Tracheal epithelial cell (primary cell): ENCODE data around the gene ZMIZ1. TPM values are rescaled to one million over a fixed set of nuclear protein-coding genes. Genes with fewer than 3 reads are reported as not detected.

Experiments used
- total RNA-seq: library from RNA; depleted of rRNA; stranded (reverse); fragments of >200 nt; gene quantifications from 2 replicates; pipeline ENCODE4 v1.2.1, GENCODE V29; 2014

ZMIZ1 gene, protein sequence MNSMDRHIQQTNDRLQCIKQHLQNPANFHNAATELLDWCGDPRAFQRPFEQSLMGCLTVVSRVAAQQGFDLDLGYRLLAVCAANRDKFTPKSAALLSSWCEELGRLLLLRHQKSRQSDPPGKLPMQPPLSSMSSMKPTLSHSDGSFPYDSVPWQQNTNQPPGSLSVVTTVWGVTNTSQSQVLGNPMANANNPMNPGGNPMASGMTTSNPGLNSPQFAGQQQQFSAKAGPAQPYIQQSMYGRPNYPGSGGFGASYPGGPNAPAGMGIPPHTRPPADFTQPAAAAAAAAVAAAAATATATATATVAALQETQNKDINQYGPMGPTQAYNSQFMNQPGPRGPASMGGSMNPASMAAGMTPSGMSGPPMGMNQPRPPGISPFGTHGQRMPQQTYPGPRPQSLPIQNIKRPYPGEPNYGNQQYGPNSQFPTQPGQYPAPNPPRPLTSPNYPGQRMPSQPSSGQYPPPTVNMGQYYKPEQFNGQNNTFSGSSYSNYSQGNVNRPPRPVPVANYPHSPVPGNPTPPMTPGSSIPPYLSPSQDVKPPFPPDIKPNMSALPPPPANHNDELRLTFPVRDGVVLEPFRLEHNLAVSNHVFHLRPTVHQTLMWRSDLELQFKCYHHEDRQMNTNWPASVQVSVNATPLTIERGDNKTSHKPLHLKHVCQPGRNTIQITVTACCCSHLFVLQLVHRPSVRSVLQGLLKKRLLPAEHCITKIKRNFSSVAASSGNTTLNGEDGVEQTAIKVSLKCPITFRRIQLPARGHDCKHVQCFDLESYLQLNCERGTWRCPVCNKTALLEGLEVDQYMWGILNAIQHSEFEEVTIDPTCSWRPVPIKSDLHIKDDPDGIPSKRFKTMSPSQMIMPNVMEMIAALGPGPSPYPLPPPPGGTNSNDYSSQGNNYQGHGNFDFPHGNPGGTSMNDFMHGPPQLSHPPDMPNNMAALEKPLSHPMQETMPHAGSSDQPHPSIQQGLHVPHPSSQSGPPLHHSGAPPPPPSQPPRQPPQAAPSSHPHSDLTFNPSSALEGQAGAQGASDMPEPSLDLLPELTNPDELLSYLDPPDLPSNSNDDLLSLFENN
- total RNA-seq, result 9.4 and 10.6 TPM in 2 replicates

DNA sequence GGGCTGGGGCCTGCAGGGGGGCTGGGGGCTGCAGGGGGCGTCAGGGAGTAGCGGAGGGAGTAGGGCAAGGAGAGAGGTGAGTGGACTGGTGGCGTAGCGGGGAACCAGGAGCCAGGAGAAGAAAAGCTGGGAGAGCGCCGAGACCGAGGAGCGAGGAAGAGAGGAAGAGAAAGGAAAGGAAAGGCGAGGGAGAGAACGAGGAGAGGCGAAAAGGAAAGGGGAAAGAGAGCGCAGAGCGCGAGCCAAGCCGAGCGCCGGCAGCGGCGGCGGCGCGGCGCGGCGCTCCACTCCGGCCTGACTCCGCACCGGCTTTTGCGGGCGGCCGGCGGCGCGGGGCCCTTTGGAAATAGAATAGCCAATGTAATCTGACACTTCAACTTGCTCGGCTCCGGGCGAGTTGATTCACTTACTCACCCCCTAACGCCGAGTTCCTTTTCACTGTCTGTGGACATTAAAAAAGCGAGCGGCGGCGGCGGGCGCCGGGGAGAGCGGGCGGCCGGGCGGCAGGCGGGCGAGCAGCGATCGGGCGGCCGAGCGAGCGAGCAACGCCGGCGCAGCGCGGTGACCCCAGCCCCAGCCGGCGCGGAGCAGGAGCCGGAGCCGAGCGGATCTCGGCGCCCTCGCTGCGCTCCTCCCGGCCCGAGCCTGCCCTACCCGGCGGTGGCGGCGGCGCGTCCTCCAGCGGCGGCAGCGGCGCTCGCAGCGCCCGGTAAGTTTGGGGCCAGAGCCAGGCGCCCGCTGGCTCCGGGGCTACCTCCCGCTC, at the start of gene ZMIZ1:
TSS of gene ZMIZ1 (plus strand) at position 405 of the 763 bp plus-strand sequence. CDS start 132,667 bp downstream, outside the sequence.

DNA sequence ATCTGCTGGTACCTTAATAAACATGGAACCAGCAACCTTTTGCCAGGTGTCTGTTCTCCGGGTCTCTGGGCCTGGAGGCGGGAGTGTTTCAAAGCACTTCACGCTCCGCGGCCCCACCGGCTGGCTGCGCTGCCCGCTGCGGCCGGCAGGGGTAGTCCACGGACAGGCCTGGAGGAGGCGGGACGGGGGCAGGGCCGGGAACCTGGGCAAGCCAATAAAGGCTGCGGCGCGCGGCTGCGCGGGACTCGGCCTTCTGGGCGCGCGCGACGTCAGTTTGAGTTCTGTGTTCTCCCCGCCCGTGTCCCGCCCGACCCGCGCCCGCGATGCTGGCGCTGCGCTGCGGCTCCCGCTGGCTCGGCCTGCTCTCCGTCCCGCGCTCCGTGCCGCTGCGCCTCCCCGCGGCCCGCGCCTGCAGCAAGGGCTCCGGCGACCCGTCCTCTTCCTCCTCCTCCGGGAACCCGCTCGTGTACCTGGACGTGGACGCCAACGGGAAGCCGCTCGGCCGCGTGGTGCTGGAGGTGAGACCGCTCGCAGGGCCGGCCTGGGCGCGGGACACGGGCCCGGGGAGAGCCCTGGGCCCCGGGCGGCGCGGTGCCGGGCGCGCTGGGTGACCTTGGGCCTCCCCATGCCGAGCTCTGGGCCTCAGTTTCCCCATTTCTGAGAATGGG, 278.6 kb downstream of the ZMIZ1 start, which contains the start of gene PPIF:
TSS of gene PPIF (plus strand) at position 244 of the 668 bp plus-strand sequence. CDS start at position 324, 80 bp downstream.

